IPS DF 6.9 (cell line): Measurements from ENCODE around the gene OR1F1.
"Not testable (repeated sequence)": the region's sequence is repeated elsewhere in the genome, so short reads cannot be mapped to it uniquely, and the experiment has no call there.

Experiments used
- DNase-seq: peaks from one replicate; pipeline ENCODE4 v3.0.0-alpha.2; 2013; ENCODE audit warnings: low read depth, low spot score
- H3K27ac ChIP-seq: one replicate; pipeline ENCODE4 v1.5.1; 2013; ENCODE audit warnings: low read length, control low read depth
- H3K27me3 ChIP-seq: 2 replicates; pipeline ENCODE4 v1.6.1; 2013; ENCODE audit warnings: mild to moderate bottlenecking, low read length; ENCODE audit not compliant: control insufficient read depth, insufficient read depth
- H3K36me3 ChIP-seq: 2 replicates; pipeline ENCODE4 v1.6.1; 2013; ENCODE audit warnings: low read length; ENCODE audit not compliant: control insufficient read depth, insufficient read depth
- H3K4me1 ChIP-seq: 2 replicates; pipeline ENCODE4 v1.6.1; 2013; ENCODE audit warnings: low read length; ENCODE audit not compliant: control insufficient read depth, insufficient read depth
- H3K4me3 ChIP-seq: 2 replicates; pipeline ENCODE4 v1.5.1; 2013; ENCODE audit warnings: mild to moderate bottlenecking, low read length
- H3K9me3 ChIP-seq: 2 replicates; pipeline ENCODE4 v1.6.1; 2013; ENCODE audit warnings: low read length, inconsistent platforms; ENCODE audit not compliant: control insufficient read depth, insufficient read depth
- WGBS: extraction: QIAGEN DNeasy Blood & Tissue Kit; methylation state at CpG from one replicate; pipeline ENCODE4 v1.1.7; 2013; ENCODE audit warnings: mixed read lengths, missing lambda C conversion rate; ENCODE audit not compliant: insufficient read length, insufficient coverage; 5-methylcytosine and 5-hydroxymethylcytosine counted together

OR1F1 gene

DNA sequence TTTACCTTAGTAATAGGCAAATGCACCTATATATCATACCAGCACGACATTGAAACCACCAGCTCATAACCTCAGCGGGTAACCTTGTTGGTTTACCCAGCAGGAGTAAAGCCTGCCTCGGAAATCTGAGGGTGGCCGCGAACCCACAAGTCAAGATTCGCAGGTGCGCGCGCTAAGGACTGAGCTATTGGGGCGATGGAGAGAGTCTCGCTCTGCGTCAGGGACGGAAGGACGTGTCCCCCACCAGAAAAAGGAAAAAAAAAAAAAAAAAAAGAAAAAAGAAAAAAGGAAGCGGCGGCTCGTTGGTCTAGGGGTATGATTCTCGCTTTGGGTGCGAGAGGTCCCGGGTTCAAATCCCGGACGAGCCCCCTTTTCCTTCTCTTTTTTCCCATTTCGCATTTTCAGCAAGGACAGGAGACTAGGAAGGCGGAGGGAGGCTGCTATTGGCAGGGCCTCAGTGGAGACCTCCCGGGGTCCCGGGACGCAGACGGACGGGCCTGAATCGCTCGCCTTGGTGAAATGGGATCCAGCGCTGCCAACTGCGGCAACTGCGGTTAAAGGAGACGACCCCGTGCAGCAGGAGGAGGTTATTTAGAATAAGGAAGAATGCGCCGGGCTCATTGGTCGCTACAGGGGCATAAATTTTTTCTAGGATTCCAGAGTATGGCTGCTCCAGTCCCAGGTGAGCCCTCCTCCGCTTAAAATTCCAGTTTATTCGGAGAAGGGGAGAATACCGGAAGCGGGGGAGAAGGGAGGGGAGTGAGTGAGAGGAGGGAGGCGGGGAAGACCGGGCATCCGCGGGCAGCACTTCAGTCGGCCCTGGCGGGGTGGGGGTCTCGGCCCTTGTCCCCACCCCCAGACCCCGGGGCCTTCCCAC lies at the start of gene OR1F1:
Gene OR1F1 (plus strand): TSS at position 407 of the 877 bp plus-strand sequence.
- H3K9me3 ChIP-seq: no peaks in the 10 kb centered on the region
- 0 out of 2 replicates have a peak, but pooled peaks cover 2% of the 10 kb centered on the region for H3K4me1 ChIP-seq
- WGBS: no CpG with 5 or more reads among the region's 51 CpGs
- no peak for DNase-seq
- peak within 1 kb of the TSS; percentile 70 for H3K4me3 ChIP-seq
- peaks cover 7% of the 10 kb centered on the region for H3K27me3 ChIP-seq
- H3K27ac ChIP-seq: no peak within 1 kb of the TSS
- H3K36me3 ChIP-seq: no peaks in the 10 kb centered on the region

DNA sequence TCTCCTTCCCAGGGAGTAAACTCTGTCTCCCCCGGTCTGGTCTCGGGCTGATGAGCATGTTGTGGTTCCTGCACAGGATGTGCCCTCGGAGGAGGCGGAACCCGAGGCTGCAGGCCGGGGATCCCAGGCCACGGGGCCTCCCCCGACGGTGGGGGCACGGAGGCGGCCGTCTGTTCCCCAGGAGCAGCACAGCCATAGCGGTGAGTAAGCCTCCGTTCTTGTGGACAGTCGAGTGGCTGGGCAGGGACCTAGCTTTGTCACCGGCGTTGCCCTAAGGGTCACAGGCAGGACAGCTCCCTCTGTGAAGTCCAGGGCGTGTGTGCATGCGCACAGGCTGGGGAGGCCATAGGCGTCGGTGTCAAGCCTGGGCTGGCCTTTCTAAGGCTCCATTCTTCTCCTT lies 49.7 kb upstream of the OR1F1 start:
- Histone ChIP-seq H3K9me3 (no peaks in the 10 kb centered on the region), H3K4me3 (no peak overlapping the region), H3K36me3 (no peaks in the 10 kb centered on the region), H3K4me1 (no peaks in the 10 kb centered on the region), H3K27ac (no peak overlapping the region), H3K27me3 (no peaks in the 10 kb centered on the region)
- WGBS: no CpG with 5 or more reads among the region's 21 CpGs
- DNase-seq: no peak

DNA sequence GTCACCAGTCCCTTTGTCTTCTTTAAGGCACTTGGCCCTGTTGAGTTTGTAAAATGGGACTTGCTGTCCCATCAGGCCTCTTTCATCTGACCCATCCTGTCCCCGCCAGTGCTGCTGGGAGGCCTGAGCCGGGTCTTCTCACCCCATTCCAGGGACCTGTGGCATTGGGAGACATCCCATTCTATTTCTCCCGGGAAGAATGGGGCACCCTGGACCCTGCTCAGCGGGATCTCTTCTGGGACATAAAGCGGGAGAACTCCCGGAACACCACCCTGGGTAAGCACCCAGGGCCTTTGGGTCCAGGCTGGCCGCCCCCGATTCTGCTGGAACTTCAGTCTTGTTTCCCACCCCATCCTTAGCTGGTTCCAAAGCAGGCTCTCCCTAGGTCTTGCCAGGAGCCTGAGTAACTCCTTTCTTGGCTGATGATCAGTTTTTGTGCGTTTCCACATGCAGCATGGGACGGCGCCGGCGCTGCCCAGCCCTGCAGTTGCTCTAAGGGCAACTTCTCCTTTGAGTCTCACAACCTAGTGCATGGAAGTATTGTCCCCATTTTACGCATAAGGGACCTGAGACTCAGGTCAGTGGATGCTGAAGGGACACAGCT lies 49.1 kb upstream of the OR1F1 start:
- no CpG with 5 or more reads among the region's 14 CpGs for WGBS
- Histone ChIP-seq H3K27ac (no peak overlapping the region), H3K36me3 (no peaks in the 10 kb centered on the region)

DNA sequence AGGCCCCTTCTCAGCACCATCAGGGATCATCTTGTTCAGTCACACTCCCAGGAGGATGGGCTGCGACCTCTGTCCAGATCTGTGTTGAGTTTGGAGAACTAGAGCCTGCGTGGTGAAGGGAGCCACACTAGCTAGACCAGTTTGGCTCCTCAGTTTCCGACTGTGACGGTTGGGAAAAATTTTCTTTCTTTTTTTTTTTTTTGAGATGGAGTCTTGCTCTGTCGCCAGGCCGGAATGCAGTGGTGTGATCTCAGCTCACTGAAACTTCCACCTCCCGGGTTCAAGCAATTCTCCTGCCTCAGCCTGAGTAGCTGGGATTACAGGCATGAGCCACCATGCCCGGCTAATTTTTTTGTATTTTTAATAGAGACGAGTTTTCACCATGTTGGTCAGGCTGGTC lies 48.4 kb upstream of the OR1F1 start:
- H3K36me3 ChIP-seq, H3K4me3 ChIP-seq, H3K9me3 ChIP-seq, H3K27ac ChIP-seq, H3K27me3 ChIP-seq, H3K4me1 ChIP-seq, DNase-seq: not testable (repeated sequence)
- WGBS: no CpG with 5 or more reads among the region's 9 CpGs

More for the DNA sequence above, 49.1 kb upstream of the OR1F1 start:
- H3K4me1 ChIP-seq: no peaks in the 10 kb centered on the region
- H3K27me3 ChIP-seq: no peaks in the 10 kb centered on the region
- H3K9me3 ChIP-seq: no peaks in the 10 kb centered on the region
- no peak overlapping the region for H3K4me3 ChIP-seq
- DNase-seq: no peak

DNA sequence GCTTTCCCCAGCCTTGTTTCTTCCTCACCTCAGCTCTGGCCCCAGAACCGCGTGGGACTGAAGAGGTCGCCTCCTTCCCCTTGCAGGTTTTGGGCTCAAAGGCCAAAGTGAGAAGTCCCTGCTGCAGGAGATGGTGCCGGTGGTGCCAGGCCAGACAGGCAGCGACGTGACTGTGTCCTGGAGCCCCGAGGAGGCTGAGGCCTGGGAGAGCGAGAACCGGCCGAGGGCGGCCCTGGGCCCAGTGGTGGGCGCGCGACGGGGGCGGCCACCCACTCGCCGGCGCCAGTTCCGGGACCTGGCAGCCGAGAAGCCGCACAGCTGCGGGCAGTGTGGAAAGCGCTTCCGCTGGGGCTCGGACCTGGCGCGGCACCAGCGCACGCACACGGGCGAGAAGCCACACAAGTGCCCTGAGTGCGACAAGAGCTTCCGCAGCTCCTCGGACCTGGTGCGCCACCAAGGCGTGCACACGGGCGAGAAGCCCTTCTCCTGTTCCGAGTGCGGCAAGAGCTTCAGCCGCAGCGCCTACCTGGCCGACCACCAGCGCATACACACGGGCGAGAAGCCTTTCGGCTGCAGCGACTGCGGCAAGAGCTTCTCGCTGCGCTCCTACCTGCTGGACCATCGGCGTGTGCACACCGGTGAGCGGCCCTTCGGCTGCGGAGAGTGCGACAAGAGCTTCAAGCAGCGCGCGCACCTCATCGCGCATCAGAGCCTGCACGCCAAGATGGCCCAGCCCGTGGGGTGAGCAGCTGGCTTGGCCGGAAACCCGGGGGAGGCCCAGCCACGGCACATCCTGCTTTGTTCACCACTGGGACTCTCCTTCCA lies 47.2 kb upstream of the OR1F1 start:
- Histone ChIP-seq H3K36me3 (no peaks in the 10 kb centered on the region), H3K9me3 (no peaks in the 10 kb centered on the region), H3K4me3 (no peak overlapping the region), H3K27me3 (no peaks in the 10 kb centered on the region), H3K27ac (no peak overlapping the region), H3K4me1 (no peaks in the 10 kb centered on the region)
- no peak for DNase-seq
- WGBS: no CpG with 5 or more reads among the region's 69 CpGs

DNA sequence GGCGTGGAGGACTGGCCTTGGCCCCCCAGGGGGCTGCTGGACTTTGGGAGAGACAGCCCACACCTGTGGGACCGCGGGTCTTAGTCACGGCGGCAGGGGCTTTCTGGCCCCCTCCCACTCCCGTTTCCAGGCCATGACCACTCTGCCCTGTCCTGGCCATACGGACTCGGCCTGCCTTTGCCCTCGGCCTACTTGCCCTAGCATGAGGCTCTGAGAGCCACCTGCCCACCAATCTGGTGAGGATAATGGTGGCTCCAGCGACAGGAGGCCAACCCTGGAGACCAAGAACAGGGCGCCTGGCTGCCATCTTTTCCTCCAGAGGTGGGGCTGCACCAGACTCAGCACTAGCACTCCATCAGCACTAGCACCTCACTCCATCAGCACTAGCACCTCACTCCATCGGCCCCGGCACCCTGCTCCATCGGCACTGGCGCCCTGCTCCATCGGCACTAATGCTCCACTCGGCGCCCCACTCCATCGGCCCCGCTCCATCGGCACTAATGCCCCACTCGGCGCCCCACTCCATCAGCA lies 46.2 kb upstream of the OR1F1 start:
- no peaks in the 10 kb centered on the region for H3K36me3 ChIP-seq

DNA sequence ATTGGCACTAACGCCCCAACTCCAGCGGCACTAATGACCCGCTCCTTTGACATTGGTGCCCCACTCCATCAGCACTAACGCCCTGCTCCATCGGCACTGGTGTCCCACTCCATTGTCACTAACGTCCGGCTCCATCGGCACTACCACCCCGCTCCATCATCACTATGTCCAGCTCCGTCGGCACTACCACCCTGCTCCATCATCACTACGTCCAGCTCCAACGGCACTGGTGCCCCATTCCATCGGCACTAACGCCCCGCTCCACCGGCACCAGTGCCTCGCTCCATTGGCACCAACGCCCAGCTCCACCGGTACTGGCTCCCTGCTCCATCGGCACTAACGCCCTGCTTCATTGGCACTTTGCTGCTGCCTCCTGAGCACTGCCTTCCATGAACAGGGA lies 45.7 kb upstream of the OR1F1 start:
- Histone ChIP-seq H3K4me1 (no peaks in the 10 kb centered on the region), H3K4me3 (no peak overlapping the region)
- no CpG with 5 or more reads among the region's 22 CpGs for WGBS

More for the DNA sequence above, 46.2 kb upstream of the OR1F1 start:
- H3K27me3 ChIP-seq: no peaks in the 10 kb centered on the region
- no peak overlapping the region for H3K4me3 ChIP-seq
- no peaks in the 10 kb centered on the region for H3K4me1 ChIP-seq
- WGBS: no CpG with 5 or more reads among the region's 23 CpGs
- H3K9me3 ChIP-seq: no peaks in the 10 kb centered on the region
- DNase-seq: no peak
- no peak overlapping the region for H3K27ac ChIP-seq

DNA sequence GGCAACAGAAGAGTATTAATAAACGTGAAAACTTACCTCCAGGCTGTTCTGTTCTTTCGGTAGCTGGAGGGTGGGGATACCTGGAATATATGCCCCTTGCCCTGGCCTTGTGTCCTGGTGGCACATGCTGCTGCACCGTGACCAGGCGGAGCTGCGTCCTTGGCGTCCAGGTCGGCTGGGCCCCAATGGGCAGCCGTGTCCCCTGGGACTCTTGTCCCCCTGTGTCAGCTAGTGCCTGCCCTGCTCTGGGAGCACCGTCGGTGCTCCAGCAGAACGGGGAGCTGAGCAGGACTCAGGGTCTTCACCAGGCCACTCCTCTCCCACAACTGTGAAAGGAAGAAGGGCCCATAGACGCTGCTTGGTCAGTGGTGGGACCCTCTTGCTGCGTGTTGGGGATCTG lies 45.2 kb upstream of the OR1F1 start:
- Histone ChIP-seq H3K27me3 (no peaks in the 10 kb centered on the region), H3K36me3 (no peaks in the 10 kb centered on the region), H3K9me3 (no peaks in the 10 kb centered on the region), H3K4me3 (no peak overlapping the region), H3K27ac (no peak overlapping the region), H3K4me1 (no peaks in the 10 kb centered on the region)
- DNase-seq: no peak
- WGBS: no CpG with 5 or more reads among the region's 13 CpGs

More for the DNA sequence above, 45.7 kb upstream of the OR1F1 start:
- H3K9me3 ChIP-seq: no peaks in the 10 kb centered on the region
- no peaks in the 10 kb centered on the region for H3K36me3 ChIP-seq
- no peak overlapping the region for H3K27ac ChIP-seq
- DNase-seq: no peak
- no peaks in the 10 kb centered on the region for H3K27me3 ChIP-seq

DNA sequence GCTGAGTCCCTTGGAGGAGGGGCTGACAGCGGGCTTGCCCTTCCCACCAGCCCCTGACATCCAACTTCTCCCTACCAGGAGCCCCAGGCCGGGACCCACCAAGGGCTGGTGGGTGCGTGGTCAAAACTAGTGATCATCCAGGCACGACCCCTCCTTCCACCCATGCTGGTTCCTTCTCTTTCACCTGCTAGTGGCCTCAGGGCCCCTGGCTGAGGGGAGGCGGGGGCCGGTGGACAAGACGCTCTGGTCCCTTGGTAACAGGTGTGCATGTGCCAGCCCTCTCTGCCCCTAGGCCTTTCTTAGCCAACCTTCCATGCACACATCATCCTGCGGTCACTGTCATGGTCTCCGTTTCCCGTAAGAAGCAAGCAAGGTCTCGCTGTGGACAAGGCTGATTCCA lies 44.8 kb upstream of the OR1F1 start:
- H3K4me1 ChIP-seq: no peaks in the 10 kb centered on the region
- no peaks in the 10 kb centered on the region for H3K9me3 ChIP-seq
- peaks cover 1% of the 10 kb centered on the region; the same call in 1 of the 2 replicates for H3K27me3 ChIP-seq
- no peak overlapping the region for H3K27ac ChIP-seq
- no peak for DNase-seq
- H3K4me3 ChIP-seq: no peak overlapping the region
- WGBS: no CpG with 5 or more reads among the region's 11 CpGs
- no peaks in the 10 kb centered on the region; the same call in 1 of the 2 replicates for H3K36me3 ChIP-seq
